Measurements from ENCODE around the gene RPL26.

The RPL26 gene

GRCh38 chr17:8338753-8339140, 44.2 kb downstream of the RPL26 start:
- Histone ChIP-seq H3K36me3 (ENCODE audit: insufficient read depth, low read depth, low read length) (no peaks in the 10 kb centered on the region), H3K4me3 (ENCODE audit: low read length) (no peak overlapping the region), H3K27me3 (ENCODE audit: insufficient read depth, low read length) (no peaks in the 10 kb centered on the region), H3K4me1 (ENCODE audit: insufficient read depth, low read length) (peaks cover 15% of the 10 kb centered on the region; the same call in 1 of the 2 replicates), H3K9ac (ENCODE audit: low read depth, low read length) (peak overlapping the region; percentile 10; the same call in 1 of the 2 replicates), H3K27ac (ENCODE audit: low read length) (no peak overlapping the region), H3K9me3 (ENCODE audit: insufficient read depth, low read depth, low read length) (no peaks in the 10 kb centered on the region)

- H3K4me1 ChIP-seq (ENCODE audit: insufficient read depth, low read length): peaks cover 15% of the 10 kb centered on the region; the same call in 1 of the 2 replicates
- H3K9me3 ChIP-seq (ENCODE audit: insufficient read depth, low read depth, low read length): no peaks in the 10 kb centered on the region
- H3K36me3 ChIP-seq (ENCODE audit: insufficient read depth, low read depth, low read length): no peaks in the 10 kb centered on the region
- no peaks in the 10 kb centered on the region for H3K27me3 ChIP-seq (ENCODE audit: insufficient read depth, low read length)
- H3K4me3 ChIP-seq (ENCODE audit: low read length): no peak overlapping the region
- H3K9ac ChIP-seq (ENCODE audit: low read depth, low read length): peak overlapping the region; percentile 10; the same call in 1 of the 2 replicates
- no peak overlapping the region for H3K27ac ChIP-seq (ENCODE audit: low read length)
These were observed 44.9 kb downstream of the RPL26 start for GRCh38 chr17:8337802-8338752.

- H3K4me3 ChIP-seq (ENCODE audit: low read length): no peak overlapping the region
- no peak overlapping the region for H3K27ac ChIP-seq (ENCODE audit: low read length)
- peaks cover 7% of the 10 kb centered on the region for H3K4me1 ChIP-seq (ENCODE audit: insufficient read depth, low read length)
- no peak overlapping the region for H3K9ac ChIP-seq (ENCODE audit: low read depth, low read length)
- H3K9me3 ChIP-seq (ENCODE audit: insufficient read depth, low read depth, low read length): no peaks in the 10 kb centered on the region
- H3K36me3 ChIP-seq (ENCODE audit: insufficient read depth, low read depth, low read length): no peaks in the 10 kb centered on the region
- H3K27me3 ChIP-seq (ENCODE audit: insufficient read depth, low read length): peaks cover under 1% of the 10 kb centered on the region; the same call in 1 of the 2 replicates
These were observed 49.7 kb downstream of the RPL26 start for GRCh38 chr17:8333281-8333680.

- Histone ChIP-seq H3K27me3 (ENCODE audit: insufficient read depth, low read length) (peaks cover 7% of the 10 kb centered on the region), H3K9ac (ENCODE audit: low read depth, low read length) (no peak overlapping the region), H3K36me3 (ENCODE audit: insufficient read depth, low read depth, low read length) (no peaks in the 10 kb centered on the region), H3K27ac (ENCODE audit: low read length) (no peak overlapping the region), H3K9me3 (ENCODE audit: insufficient read depth, low read depth, low read length) (no peaks in the 10 kb centered on the region), H3K4me1 (ENCODE audit: insufficient read depth, low read length) (peaks cover 1% of the 10 kb centered on the region), H3K4me3 (ENCODE audit: low read length) (no peak overlapping the region)
These were observed 50.3 kb downstream of the RPL26 start for GRCh38 chr17:8332688-8333087.

- H3K9me3 ChIP-seq (ENCODE audit: insufficient read depth, low read depth, low read length): no peaks in the 10 kb centered on the region
- H3K9ac ChIP-seq (ENCODE audit: low read depth, low read length): no peak overlapping the region
- H3K4me1 ChIP-seq (ENCODE audit: insufficient read depth, low read length): no peaks in the 10 kb centered on the region; the same call in 1 of the 2 replicates
- no peak overlapping the region for H3K4me3 ChIP-seq (ENCODE audit: low read length)
- H3K27ac ChIP-seq (ENCODE audit: low read length): no peak overlapping the region
- peaks cover 12% of the 10 kb centered on the region for H3K27me3 ChIP-seq (ENCODE audit: insufficient read depth, low read length)
- no peaks in the 10 kb centered on the region for H3K36me3 ChIP-seq (ENCODE audit: insufficient read depth, low read depth, low read length)
These were observed 50.9 kb downstream of the RPL26 start for GRCh38 chr17:8332128-8332527.

All from iPS-20b (cell line).